Loucy (cell line): Measurements from ENCODE around the gene FDX1.
"Not testable (repeated sequence)": the region's sequence is repeated elsewhere in the genome, so short reads cannot be mapped to it uniquely, and the experiment has no call there.

Experiments used
- H2AFZ ChIP-seq: fragments of 200-600 bp; sonication (generic); 2 replicates; pipeline ENCODE4 v1.6.0; 2016; ENCODE audit warnings: antibody characterized with exemption, mild to moderate bottlenecking, low read length, moderate library complexity
- H3F3A ChIP-seq: fragments of 200-600 bp; 2 replicates; pipeline ENCODE4 v1.6.0; 2016; ENCODE audit warnings: antibody characterized with exemption, low read depth, mild to moderate bottlenecking
- H3K27me3 ChIP-seq: fragments of 200-600 bp; sonication (generic); 2 replicates; pipeline ENCODE4 v1.6.1; 2014; ENCODE audit warnings: low read length, mild to moderate bottlenecking; ENCODE audit not compliant: insufficient read depth, poor library complexity, severe bottlenecking
- H3K36me3 ChIP-seq: fragments of 200-600 bp; sonication (generic); 2 replicates; pipeline ENCODE4 v1.6.1; 2016; ENCODE audit warnings: low read length; ENCODE audit not compliant: insufficient read depth
- H3K4me1 ChIP-seq: fragments of 200-600 bp; sonication (generic); 2 replicates; pipeline ENCODE4 v1.5.1; 2014; ENCODE audit warnings: low read length, mild to moderate bottlenecking; ENCODE audit not compliant: insufficient read depth, poor library complexity, severe bottlenecking
- H3K4me2 ChIP-seq: fragments of 200-600 bp; sonication (generic); 2 replicates; pipeline ENCODE4 v1.6.0; 2014; ENCODE audit warnings: antibody characterized with exemption, low read length, low read depth, mild to moderate bottlenecking; ENCODE audit not compliant: poor library complexity, severe bottlenecking
- H3K4me3 ChIP-seq: fragments of 200-600 bp; sonication (generic); 2 replicates; pipeline ENCODE4 v1.5.1; 2014; ENCODE audit warnings: low read length, mild to moderate bottlenecking, mixed read lengths; ENCODE audit not compliant: poor library complexity, severe bottlenecking
- H3K79me2 ChIP-seq: fragments of 200-600 bp; sonication (generic); 2 replicates; pipeline ENCODE4 v1.6.1; 2014; ENCODE audit warnings: low read length; ENCODE audit not compliant: insufficient read depth
- H3K9ac ChIP-seq: fragments of 200-600 bp; sonication (generic); 2 replicates; pipeline ENCODE4 v1.6.0; 2014; ENCODE audit warnings: mild to moderate bottlenecking, low read depth, low read length, moderate library complexity; ENCODE audit not compliant: poor library complexity, severe bottlenecking
- H3K9me2 ChIP-seq: fragments of 200-600 bp; sonication (generic); replicated peaks from 2 replicates; pipeline ENCODE4 v1.6.1; 2016; ENCODE audit warnings: low read depth, low read length, mixed read lengths
- H3K9me3 ChIP-seq: fragments of 200-600 bp; sonication (generic); 2 replicates; pipeline ENCODE4 v1.6.1; 2014; ENCODE audit warnings: mild to moderate bottlenecking, antibody characterized with exemption, low read length, low read depth; ENCODE audit not compliant: insufficient read depth
- H4K20me1 ChIP-seq: fragments of 200-600 bp; sonication (generic); 2 replicates; pipeline ENCODE4 v1.6.0; 2014; ENCODE audit warnings: antibody characterized with exemption, low read length, mild to moderate bottlenecking; ENCODE audit not compliant: insufficient read depth, poor library complexity, severe bottlenecking
- EZH2phosphoT487 ChIP-seq: fragments of 200-600 bp; IDR thresholded peaks from 2 replicates; pipeline ENCODE4 v1.6.1; 2018; ENCODE audit warnings: antibody characterized with exemption, mild to moderate bottlenecking, moderate library complexity, borderline replicate concordance
- TF ChIP-seq, protein P1 (sequence below): fragments of 200-600 bp; sonication (generic); conservative IDR thresholded peaks from 2 replicates; pipeline ENCODE4 v1.5.1; 2014; ENCODE audit warnings: mild to moderate bottlenecking, antibody characterized with exemption, low read length

FDX1 gene

DNA sequence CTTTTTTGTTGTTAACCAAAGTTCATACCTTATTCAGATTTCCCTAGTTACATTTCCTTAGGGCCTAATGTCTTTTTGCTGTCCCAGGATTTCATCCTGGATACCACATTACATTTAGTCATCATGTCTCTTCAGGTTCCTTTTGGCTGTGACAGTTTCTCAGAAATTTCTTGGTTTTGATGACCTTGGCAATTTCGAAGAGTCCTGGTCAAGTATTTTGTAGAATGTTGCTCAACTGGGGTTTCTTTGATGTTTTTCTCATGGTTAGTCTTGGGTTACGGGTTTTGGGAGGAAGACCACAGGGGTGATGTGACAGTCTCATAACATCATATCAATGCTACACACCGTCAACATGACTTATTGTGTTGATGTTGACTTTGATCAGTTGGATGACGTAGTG lies 39.8 kb upstream of the FDX1 start:
- Histone ChIP-seq H3K4me3 (no peak overlapping the region), H3K36me3 (no peaks in the 10 kb centered on the region), H3F3A (no peaks in the 10 kb centered on the region), H3K27me3 (no peaks in the 10 kb centered on the region), H3K4me2 (no peak overlapping the region), H2AFZ (no peak overlapping the region), H3K4me1 (no peaks in the 10 kb centered on the region), H3K79me2 (no peaks in the 10 kb centered on the region), H3K9me3 (no peaks in the 10 kb centered on the region), H3K9me2 (no peaks in the 10 kb centered on the region), H4K20me1 (no peaks in the 10 kb centered on the region), H3K9ac (no peak overlapping the region)
- TF ChIP-seq, protein P1, sequence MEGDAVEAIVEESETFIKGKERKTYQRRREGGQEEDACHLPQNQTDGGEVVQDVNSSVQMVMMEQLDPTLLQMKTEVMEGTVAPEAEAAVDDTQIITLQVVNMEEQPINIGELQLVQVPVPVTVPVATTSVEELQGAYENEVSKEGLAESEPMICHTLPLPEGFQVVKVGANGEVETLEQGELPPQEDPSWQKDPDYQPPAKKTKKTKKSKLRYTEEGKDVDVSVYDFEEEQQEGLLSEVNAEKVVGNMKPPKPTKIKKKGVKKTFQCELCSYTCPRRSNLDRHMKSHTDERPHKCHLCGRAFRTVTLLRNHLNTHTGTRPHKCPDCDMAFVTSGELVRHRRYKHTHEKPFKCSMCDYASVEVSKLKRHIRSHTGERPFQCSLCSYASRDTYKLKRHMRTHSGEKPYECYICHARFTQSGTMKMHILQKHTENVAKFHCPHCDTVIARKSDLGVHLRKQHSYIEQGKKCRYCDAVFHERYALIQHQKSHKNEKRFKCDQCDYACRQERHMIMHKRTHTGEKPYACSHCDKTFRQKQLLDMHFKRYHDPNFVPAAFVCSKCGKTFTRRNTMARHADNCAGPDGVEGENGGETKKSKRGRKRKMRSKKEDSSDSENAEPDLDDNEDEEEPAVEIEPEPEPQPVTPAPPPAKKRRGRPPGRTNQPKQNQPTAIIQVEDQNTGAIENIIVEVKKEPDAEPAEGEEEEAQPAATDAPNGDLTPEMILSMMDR, result no peak
- no peak for TF ChIP-seq EZH2phosphoT487

DNA sequence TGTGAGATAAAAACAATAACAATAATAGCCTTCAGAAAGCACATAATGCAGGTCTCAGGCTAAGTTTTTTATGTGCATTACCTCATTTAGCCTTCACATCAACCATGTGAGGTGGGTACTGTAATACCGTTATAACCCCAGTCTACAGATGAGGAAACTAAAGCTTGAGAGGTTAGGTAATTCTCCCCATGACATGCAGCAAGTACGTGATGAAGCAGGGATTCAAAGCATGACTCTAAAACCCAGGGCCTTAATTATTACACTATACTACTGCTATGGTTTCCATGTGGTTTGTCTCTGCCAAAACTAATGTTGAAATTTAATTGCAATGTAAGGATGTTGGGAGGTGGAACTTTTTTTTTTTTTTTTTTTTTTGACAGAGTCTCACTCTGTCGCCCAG lies 37.7 kb upstream of the FDX1 start:
- TF ChIP-seq EZH2phosphoT487, result no peak
- TF ChIP-seq, protein P1, result no peak

DNA sequence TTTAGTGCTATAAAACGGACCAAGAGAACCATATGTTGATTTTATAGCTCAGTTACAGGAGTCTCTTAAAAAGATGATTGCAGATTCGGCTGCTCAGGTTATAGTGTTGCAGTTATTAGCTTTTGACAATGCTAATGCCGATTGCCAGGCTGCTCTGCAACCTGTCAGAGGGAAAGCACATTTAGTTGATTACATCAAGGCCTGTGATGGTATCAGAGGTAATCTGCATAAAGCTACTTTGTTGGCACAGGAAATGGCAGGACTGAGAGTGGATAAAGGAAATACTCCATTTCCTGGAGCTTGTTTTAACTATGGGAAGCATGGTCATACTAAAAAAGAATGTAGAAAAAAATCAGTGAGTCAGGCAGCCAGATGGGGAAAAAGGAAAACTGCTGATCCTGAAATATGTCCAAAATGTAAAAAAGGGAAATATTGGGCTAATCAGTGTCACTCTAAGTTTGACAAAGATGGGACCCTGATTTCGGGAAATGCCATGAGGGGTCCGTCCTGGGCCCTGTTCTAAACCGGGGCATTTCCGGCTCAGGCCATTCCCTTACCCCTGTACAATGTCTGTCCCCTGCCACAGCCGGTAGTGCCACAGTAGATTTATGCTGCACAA lies 32.0 kb upstream of the FDX1 start:
- not testable (repeated sequence) for H3K27me3 ChIP-seq, H2AFZ ChIP-seq

More for the DNA sequence above, 37.7 kb upstream of the FDX1 start:
- Histone ChIP-seq H3K27me3 (no peaks in the 10 kb centered on the region), H3K9ac (no peak overlapping the region), H3K79me2 (no peaks in the 10 kb centered on the region), H3K4me3 (no peak overlapping the region), H3K4me1 (no peaks in the 10 kb centered on the region), H3K9me3 (no peaks in the 10 kb centered on the region), H4K20me1 (no peaks in the 10 kb centered on the region), H3K9me2 (no peaks in the 10 kb centered on the region), H3K4me2 (no peak overlapping the region), H3K36me3 (no peaks in the 10 kb centered on the region), H2AFZ (no peak overlapping the region), H3F3A (no peaks in the 10 kb centered on the region)

DNA sequence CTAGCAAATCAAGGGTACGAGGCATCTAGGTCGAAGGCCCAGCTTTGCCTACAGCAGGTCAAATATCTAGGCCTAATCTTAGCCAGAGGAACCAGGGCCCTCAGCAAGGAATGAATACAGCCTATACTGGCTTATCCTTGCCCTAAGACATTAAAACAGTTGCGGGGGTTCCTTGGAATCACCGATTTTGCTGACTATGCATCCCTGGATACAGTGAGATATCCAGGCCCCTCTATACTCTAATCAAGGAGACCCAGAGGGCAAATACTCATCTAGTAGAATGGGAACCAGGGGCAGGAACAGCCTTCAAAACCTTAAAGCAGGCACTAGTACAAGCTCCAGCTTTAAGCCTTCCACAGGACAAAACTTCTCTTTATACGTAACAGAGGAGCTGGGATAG lies 26.2 kb upstream of the FDX1 start:
- not testable (repeated sequence) for H3K9me3 ChIP-seq, H4K20me1 ChIP-seq, H3K36me3 ChIP-seq, H3K9ac ChIP-seq, H3K4me2 ChIP-seq, H3K4me3 ChIP-seq, H3K9me2 ChIP-seq, H3K4me1 ChIP-seq, H2AFZ ChIP-seq, H3K79me2 ChIP-seq, H3F3A ChIP-seq, H3K27me3 ChIP-seq

More for the DNA sequence above, 32.0 kb upstream of the FDX1 start:
- H3K4me1 ChIP-seq, H3K36me3 ChIP-seq, H3K4me2 ChIP-seq, H3K9me3 ChIP-seq, H3F3A ChIP-seq, H4K20me1 ChIP-seq, H3K79me2 ChIP-seq, H3K4me3 ChIP-seq, H3K9ac ChIP-seq, H3K9me2 ChIP-seq: not testable (repeated sequence)

DNA sequence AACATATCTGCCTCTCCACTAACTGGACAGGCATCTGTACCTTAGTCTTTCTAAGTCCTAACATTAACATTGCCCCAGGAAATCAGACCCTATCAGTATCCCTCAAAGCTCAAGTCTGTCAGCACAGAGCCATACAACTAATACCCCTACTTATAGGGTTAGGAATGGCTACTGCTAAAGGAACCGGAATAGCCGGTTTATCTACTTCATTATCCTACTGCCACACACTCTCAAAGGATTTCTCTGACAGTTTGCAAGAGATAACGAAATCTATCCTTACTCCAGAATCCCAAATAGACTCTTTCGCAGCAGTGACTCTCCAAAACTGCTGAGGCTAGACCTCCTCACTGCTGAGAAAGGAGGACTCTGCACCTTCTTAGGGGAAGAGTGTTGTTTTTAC lies 24.1 kb upstream of the FDX1 start:
- H3K4me2 ChIP-seq, H3K36me3 ChIP-seq: not testable (repeated sequence)

More for the DNA sequence above, 24.1 kb upstream of the FDX1 start:
- H3K27me3 ChIP-seq, H3K9me2 ChIP-seq, H2AFZ ChIP-seq, H3K9me3 ChIP-seq, H4K20me1 ChIP-seq, H3K9ac ChIP-seq, H3K79me2 ChIP-seq, H3F3A ChIP-seq, H3K4me3 ChIP-seq, H3K4me1 ChIP-seq: not testable (repeated sequence)
